Small intestine (tissue), 7 donors: ENCODE measurements around the gene IGFL3. TPM values are rescaled to one million over a fixed set of nuclear protein-coding genes. Genes with fewer than 3 reads are reported as not detected.

Source experiments
- DNase-seq, 2 donors: peaks; one replicate each; pipeline versions ENCODE4 v3.0.0 to v3.0.0-alpha.2; 2013
- FAIRE-seq: peaks from 2 replicates; lab custom pipeline; 2012; peaks lifted over from hg19 to GRCh38; lab: Jason Lieb, UNC
- H3K27ac ChIP-seq, 3 donors: one replicate each; pipeline ENCODE4 v1.5.1; 2013; ENCODE audit warnings: low read length in 2 of 3, mild to moderate bottlenecking in 2 of 3, control low read depth in 1 of 3, inconsistent platforms in 1 of 3, low read depth in 1 of 3, moderate library complexity in 1 of 3
- H3K27me3 ChIP-seq, 3 donors: one replicate each; pipeline ENCODE4 v1.6.1; 2013; ENCODE audit warnings: low read length in 3 of 3, inconsistent platforms in 1 of 3; ENCODE audit not compliant: control insufficient read depth in 3 of 3, insufficient read depth in 3 of 3
- H3K36me3 ChIP-seq, 3 donors: one replicate each; pipeline ENCODE4 v1.6.1; 2013; ENCODE audit warnings: low read length in 3 of 3, inconsistent platforms in 1 of 3, low read depth in 1 of 3, mild to moderate bottlenecking in 1 of 3, moderate library complexity in 1 of 3; ENCODE audit not compliant: control insufficient read depth in 3 of 3, insufficient read depth in 2 of 3
- H3K4me1 ChIP-seq, 3 donors: one replicate each; pipeline ENCODE4 v1.6.1; 2013; ENCODE audit warnings: low read length in 2 of 3, inconsistent platforms in 1 of 3, low read depth in 1 of 3, mild to moderate bottlenecking in 1 of 3, moderate library complexity in 1 of 3; ENCODE audit not compliant: control insufficient read depth in 3 of 3, insufficient read depth in 2 of 3
- H3K4me3 ChIP-seq, 3 donors: one replicate each; pipeline ENCODE4 v1.5.1; 2013; ENCODE audit warnings: low read length in 3 of 3, control low read depth in 1 of 3, inconsistent platforms in 1 of 3, low read depth in 1 of 3, mild to moderate bottlenecking in 1 of 3, moderate library complexity in 1 of 3
- H3K9me3 ChIP-seq, 2 donors: one replicate each; pipeline ENCODE4 v1.6.1; 2013; ENCODE audit warnings: low read depth in 1 of 2, low read length in 1 of 2; ENCODE audit not compliant: control insufficient read depth in 2 of 2, insufficient read depth in 1 of 2
- WGBS, 3 donors: extraction: QIAGEN DNeasy Blood & Tissue Kit; methylation state at CpG; one replicate each; pipeline ENCODE4 v1.1.7; 2013; 5-methylcytosine and 5-hydroxymethylcytosine counted together
- polyA plus RNA-seq, 4 donors: library from polyadenylated mRNA; stranded (reverse) in 3 of 4; unstranded in 1 of 4; fragments of 200-250 nt in 3 of 4; fragments of 120-200 nt in 1 of 4; gene quantifications; one replicate each; pipeline versions ENCODE4 v1.2.1 to v1.2.3, GENCODE V29; 2013
- donor health status: healthy with polysubstance abuse.
- donor health status: control.
- donor health status: control.
- donor health status: Bipolar disorder and iron deficiency.
- donor health status: healthy.

IGFL3 gene
- polyA plus RNA-seq, 4 donors: not detected

GRCh38 chr19:46150606-46151005 is 26.1 kb upstream of the IGFL3 start:
- DNase-seq (no peak), FAIRE-seq (no peak)
- Histone ChIP-seq H3K27ac (no peak overlapping the region), H3K27me3 (peaks cover 0 to 8% (median 2%) of the 10 kb centered on the region in 3 donors), H3K4me3 (no peak overlapping the region), H3K9me3 (no peaks in the 10 kb centered on the region), H3K36me3 (no peaks in the 10 kb centered on the region), H3K4me1 (peaks cover 0 to 4% (median 0%) of the 10 kb centered on the region in 3 donors)
- WGBS, 3 donors: 79 to 86% (median 82%) methylated on average over 5 of the region's 5 CpGs

- no peaks in the 10 kb centered on the region for H3K9me3 ChIP-seq
- 41 to 58% (median 46%) methylated on average over 6 of the region's 6 CpGs for WGBS, 3 donors
- no peaks in the 10 kb centered on the region for H3K36me3 ChIP-seq
- DNase-seq (peak in 1 of 2 donors; percentile 26), FAIRE-seq (no peak)
- H3K4me3 ChIP-seq: no peak within 1 kb of the TSS
- H3K27me3 ChIP-seq: peaks cover 0 to 5% (median 2%) of the 10 kb centered on the region in 3 donors
- peaks cover 0 to 4% (median 0%) of the 10 kb centered on the region in 3 donors for H3K4me1 ChIP-seq
- no peak within 1 kb of the TSS for H3K27ac ChIP-seq
Measured at GRCh38 chr19:46147791-46148288, 23.4 kb upstream of the IGFL3 start, which contains the start of gene IGFL2. Gene IGFL2, plus strand, starts transcription at chr19:46148238. Its CDS starts 41 bp downstream, at chr19:46148279.

- H3K4me1 ChIP-seq: peaks cover 0 to 4% (median 0%) of the 10 kb centered on the region in 3 donors
- FAIRE-seq (no peak), DNase-seq (peak in 1 of 2 donors; percentile 4)
- no peak overlapping the region for H3K27ac ChIP-seq
- 52 to 56% (median 55%) methylated on average over 8 of the region's 8 CpGs for WGBS, 3 donors
- H3K9me3 ChIP-seq: no peaks in the 10 kb centered on the region
- no peaks in the 10 kb centered on the region for H3K36me3 ChIP-seq
- no peak overlapping the region for H3K4me3 ChIP-seq
- H3K27me3 ChIP-seq: peaks cover 0 to 5% (median 2%) of the 10 kb centered on the region in 3 donors
Measured at GRCh38 chr19:46147166-46147740, 22.8 kb upstream of the IGFL3 start.

GRCh38 chr19:46144756-46145155 is 20.3 kb upstream of the IGFL3 start:
- no peak overlapping the region for H3K4me3 ChIP-seq
- no peak for FAIRE-seq
- no peaks in the 10 kb centered on the region for H3K9me3 ChIP-seq
- DNase-seq: peak; percentile 14 to 23
- peaks cover 0 to 6% (median 0%) of the 10 kb centered on the region in 3 donors for H3K4me1 ChIP-seq
- H3K27ac ChIP-seq: no peak overlapping the region
- H3K36me3 ChIP-seq: no peaks in the 10 kb centered on the region
- 13 to 35% (median 20%) methylated on average over 3 of the region's 3 CpGs for WGBS, 3 donors
- H3K27me3 ChIP-seq: peaks cover 0 to 3% (median 0%) of the 10 kb centered on the region in 3 donors

GRCh38 chr19:46142294-46142693 is 17.8 kb upstream of the IGFL3 start:
- H3K36me3 ChIP-seq: no peaks in the 10 kb centered on the region
- no peaks in the 10 kb centered on the region for H3K9me3 ChIP-seq
- H3K27ac ChIP-seq: no peak overlapping the region
- peaks cover 0 to 3% (median 0%) of the 10 kb centered on the region in 3 donors for H3K4me1 ChIP-seq
- FAIRE-seq: no peak
- no peak for DNase-seq
- no peak overlapping the region for H3K4me3 ChIP-seq
- no peaks in the 10 kb centered on the region for H3K27me3 ChIP-seq
- WGBS, 3 donors: 56 to 66% (median 60%) methylated on average over 4 of the region's 4 CpGs

GRCh38 chr19:46141421-46141820 is 16.9 kb upstream of the IGFL3 start:
- Histone ChIP-seq H3K27me3 (no peaks in the 10 kb centered on the region), H3K9me3 (no peaks in the 10 kb centered on the region), H3K4me3 (no peak overlapping the region), H3K27ac (no peak overlapping the region), H3K4me1 (peaks cover 0 to 2% (median 0%) of the 10 kb centered on the region in 3 donors), H3K36me3 (no peaks in the 10 kb centered on the region)
- 45 to 78% (median 52%) methylated on average over 1 of the region's 1 CpG for WGBS, 3 donors
- DNase-seq (no peak), FAIRE-seq (no peak)

- 67 to 81% (median 67%) methylated on average over 4 of the region's 4 CpGs for WGBS, 3 donors
- no peak overlapping the region for H3K27ac ChIP-seq
- H3K9me3 ChIP-seq: no peaks in the 10 kb centered on the region
- no peaks in the 10 kb centered on the region for H3K36me3 ChIP-seq
- no peak overlapping the region for H3K4me3 ChIP-seq
- H3K27me3 ChIP-seq: no peaks in the 10 kb centered on the region
- FAIRE-seq (no peak), DNase-seq (no peak)
- peaks cover 0 to 2% (median 0%) of the 10 kb centered on the region in 3 donors for H3K4me1 ChIP-seq
Measured at GRCh38 chr19:46137915-46138473, 13.5 kb upstream of the IGFL3 start.

GRCh38 chr19:46134527-46134926 is 10.0 kb upstream of the IGFL3 start:
- Histone ChIP-seq H3K4me1 (no peaks in the 10 kb centered on the region), H3K36me3 (no peaks in the 10 kb centered on the region), H3K4me3 (no peak overlapping the region), H3K27me3 (no peaks in the 10 kb centered on the region), H3K9me3 (no peaks in the 10 kb centered on the region), H3K27ac (no peak overlapping the region)
- DNase-seq (no peak), FAIRE-seq (no peak)
